ENCODE measurements around the gene CDC20B.
"Not testable (repeated sequence)": the region's sequence is repeated elsewhere in the genome, so short reads cannot be mapped to it uniquely, and the experiment has no call there.

DNA sequence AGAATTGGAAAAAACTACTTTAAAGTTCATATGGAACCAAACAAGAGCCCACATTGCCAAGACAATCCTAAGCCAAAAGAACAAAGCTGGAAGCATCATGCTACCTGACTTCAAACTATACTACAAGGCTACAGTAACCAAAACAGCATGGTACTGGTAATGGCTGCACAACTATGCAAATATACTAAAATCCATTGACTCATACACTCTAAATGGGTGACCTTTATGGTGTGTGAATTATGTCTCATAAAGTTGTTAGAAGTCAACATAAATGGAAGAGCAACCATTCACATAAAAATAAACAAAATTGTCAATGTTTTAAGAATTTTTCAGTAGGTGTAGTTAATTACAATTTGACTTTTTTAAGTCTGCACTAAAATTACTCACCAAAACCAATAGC is 71.8 kb downstream of the CDC20B start:
- TF ChIP-seq, protein P1, sequence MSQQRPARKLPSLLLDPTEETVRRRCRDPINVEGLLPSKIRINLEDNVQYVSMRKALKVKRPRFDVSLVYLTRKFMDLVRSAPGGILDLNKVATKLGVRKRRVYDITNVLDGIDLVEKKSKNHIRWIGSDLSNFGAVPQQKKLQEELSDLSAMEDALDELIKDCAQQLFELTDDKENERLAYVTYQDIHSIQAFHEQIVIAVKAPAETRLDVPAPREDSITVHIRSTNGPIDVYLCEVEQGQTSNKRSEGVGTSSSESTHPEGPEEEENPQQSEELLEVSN (IDR thresholded peaks at IDR 0.05) = not testable (repeated sequence)
- not testable (repeated sequence) for TF ChIP-seq POLR2AphosphoS5 (IDR thresholded peaks at IDR 0.05; ENCODE audit: low read depth, low read length)

Measured in H1 (cell line).